Esophagus squamous epithelium (tissue), 4 donors: Measurements from ENCODE around the gene CLECL1.
"Not testable (repeated sequence)": the region's sequence is repeated elsewhere in the genome, so short reads cannot be mapped to it uniquely, and the experiment has no call there.

Experiments
- POLR2A ChIP-seq, 4 donors: fragments of 450-650 bp; IDR thresholded peaks; one replicate each; pipeline ENCODE4 v1.6.1; 2017; ENCODE audit warnings: antibody characterized with exemption in 4 of 4, mild to moderate bottlenecking in 4 of 4, moderate library complexity in 3 of 4
- TF ChIP-seq, protein P1 (sequence below), 6 experiments: fragments of 450-650 bp in 4 of 6; fragments of 200-600 bp in 2 of 6; sonication (generic) in 2 of 6; IDR thresholded peaks; one replicate each; pipeline ENCODE4 v1.5.1; 2016 to 2019; ENCODE audit warnings: antibody characterized with exemption in 6 of 6, mild to moderate bottlenecking in 4 of 6, moderate library complexity in 4 of 6

DNA sequence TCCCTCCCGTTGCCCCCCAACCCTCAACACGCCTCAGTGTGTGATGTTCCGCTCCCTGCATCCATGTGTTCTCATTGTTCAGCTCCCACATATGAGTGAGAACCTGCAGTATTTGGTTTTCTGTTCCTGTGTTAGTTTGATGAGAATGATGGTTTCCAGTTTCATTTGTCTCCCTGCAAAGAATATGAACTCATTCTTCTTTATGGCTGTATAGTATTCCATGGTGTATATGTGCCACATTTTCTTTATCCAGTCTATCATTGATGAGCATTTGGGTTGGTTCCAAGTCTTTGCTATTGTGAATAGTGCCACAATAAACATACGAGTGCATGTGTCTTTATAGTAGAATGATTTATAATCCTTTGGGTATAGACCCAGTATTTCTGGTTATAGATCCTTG lies 50.4 kb downstream of the CLECL1 start:
- TF ChIP-seq, protein P1, sequence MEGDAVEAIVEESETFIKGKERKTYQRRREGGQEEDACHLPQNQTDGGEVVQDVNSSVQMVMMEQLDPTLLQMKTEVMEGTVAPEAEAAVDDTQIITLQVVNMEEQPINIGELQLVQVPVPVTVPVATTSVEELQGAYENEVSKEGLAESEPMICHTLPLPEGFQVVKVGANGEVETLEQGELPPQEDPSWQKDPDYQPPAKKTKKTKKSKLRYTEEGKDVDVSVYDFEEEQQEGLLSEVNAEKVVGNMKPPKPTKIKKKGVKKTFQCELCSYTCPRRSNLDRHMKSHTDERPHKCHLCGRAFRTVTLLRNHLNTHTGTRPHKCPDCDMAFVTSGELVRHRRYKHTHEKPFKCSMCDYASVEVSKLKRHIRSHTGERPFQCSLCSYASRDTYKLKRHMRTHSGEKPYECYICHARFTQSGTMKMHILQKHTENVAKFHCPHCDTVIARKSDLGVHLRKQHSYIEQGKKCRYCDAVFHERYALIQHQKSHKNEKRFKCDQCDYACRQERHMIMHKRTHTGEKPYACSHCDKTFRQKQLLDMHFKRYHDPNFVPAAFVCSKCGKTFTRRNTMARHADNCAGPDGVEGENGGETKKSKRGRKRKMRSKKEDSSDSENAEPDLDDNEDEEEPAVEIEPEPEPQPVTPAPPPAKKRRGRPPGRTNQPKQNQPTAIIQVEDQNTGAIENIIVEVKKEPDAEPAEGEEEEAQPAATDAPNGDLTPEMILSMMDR (IDR thresholded peaks at IDR 0.05): not testable (repeated sequence)
- not testable (repeated sequence) for TF ChIP-seq POLR2A (IDR thresholded peaks at IDR 0.05)
